Skeletal muscle cell (primary cell): ENCODE measurements around the gene DHX40.
A peak's percentile ranks its signal among the peaks of the same experiment; 100 is the strongest.
"Not testable (repeated sequence)": the region's sequence is repeated elsewhere in the genome, so short reads cannot be mapped to it uniquely, and the experiment has no call there.

Source experiments
- DNase-seq: peaks from one replicate; pipeline ENCODE4 v3.0.0-alpha.2; 2010; ENCODE audit warnings: low read depth
- H3K4me3 ChIP-seq: 2 replicates; pipeline ENCODE4 v1.5.1; 2011; ENCODE audit warnings: low read depth, mild to moderate bottlenecking, control low read depth, low read length, moderate library complexity

DHX40 gene

GRCh38 chr17:59558039-59558438 is 7.4 kb upstream of the DHX40 start:
- H3K4me3 ChIP-seq, result no peak overlapping the region
- DNase-seq, result no peak

GRCh38 chr17:59558953-59559352 is 6.5 kb upstream of the DHX40 start:
- no peak overlapping the region for H3K4me3 ChIP-seq
- no peak for DNase-seq

GRCh38 chr17:59561042-59561441 is 4.4 kb upstream of the DHX40 start:
- DNase-seq, result no peak
- H3K4me3 ChIP-seq, result no peak overlapping the region

GRCh38 chr17:59565959-59566324 is 532 bp downstream of the DHX40 start:
- peak overlapping the region; percentile 100 for H3K4me3 ChIP-seq

GRCh38 chr17:59569151-59569550 is 3.7 kb downstream of the DHX40 start:
- H3K4me3 ChIP-seq, DNase-seq: not testable (repeated sequence)

More at GRCh38 chr17:59565959-59566324, 532 bp downstream of the DHX40 start:
- peak; percentile 31 for DNase-seq

GRCh38 chr17:59572301-59572924 is 7.0 kb downstream of the DHX40 start:
- no peak overlapping the region for H3K4me3 ChIP-seq
- DNase-seq, result peak; percentile 43

- H3K4me3 ChIP-seq, DNase-seq: not testable (repeated sequence)
Measured at GRCh38 chr17:59584168-59584567, 18.8 kb downstream of the DHX40 start.

- H3K4me3 ChIP-seq, result no peak overlapping the region
- no peak for DNase-seq
Measured at GRCh38 chr17:59600169-59600568, 34.8 kb downstream of the DHX40 start.

- H3K4me3 ChIP-seq, result no peak overlapping the region
- DNase-seq, result no peak
Measured at GRCh38 chr17:59601130-59601529, 35.7 kb downstream of the DHX40 start.

- H3K4me3 ChIP-seq, result no peak overlapping the region
- DNase-seq, result no peak
Measured at GRCh38 chr17:59607061-59607460, 41.7 kb downstream of the DHX40 start.

GRCh38 chr17:59607817-59608403 is 42.5 kb downstream of the DHX40 start:
- no peak overlapping the region for H3K4me3 ChIP-seq
- DNase-seq, result no peak

- no peak overlapping the region for H3K4me3 ChIP-seq
- no peak for DNase-seq
Measured at GRCh38 chr17:59611503-59611902, 46.1 kb downstream of the DHX40 start.

- no peak for DNase-seq
- H3K4me3 ChIP-seq, result no peak overlapping the region
Measured at GRCh38 chr17:59616253-59616920, 51.0 kb downstream of the DHX40 start.

GRCh38 chr17:59617156-59617732 is 51.8 kb downstream of the DHX40 start:
- H3K4me3 ChIP-seq, result no peak overlapping the region
- DNase-seq, result no peak

- no peak for DNase-seq
- peak overlapping the region; percentile 99 for H3K4me3 ChIP-seq
Measured at GRCh38 chr17:59619035-59619297, 53.6 kb downstream of the DHX40 start.

- peak within 1 kb of the TSS; percentile 99 for H3K4me3 ChIP-seq
- DNase-seq, result peak; percentile 95
Measured at GRCh38 chr17:59619298-59620063, 54.1 kb downstream of the DHX40 start, which contains the start of gene CLTC. Gene CLTC (plus strand): TSS chr17:59619895. CDS start chr17:59620132, 237 bp downstream.

GRCh38 chr17:59620064-59620359 is 54.6 kb downstream of the DHX40 start:
- H3K4me3 ChIP-seq, result peak overlapping the region; percentile 99
- no peak for DNase-seq

GRCh38 chr17:59620518-59621259 is 55.3 kb downstream of the DHX40 start:
- no peak for DNase-seq
- peak overlapping the region; percentile 99 for H3K4me3 ChIP-seq

GRCh38 chr17:59621771-59622170 is 56.4 kb downstream of the DHX40 start:
- peak overlapping the region; percentile 99 for H3K4me3 ChIP-seq
- no peak for DNase-seq
